Sigmoid colon (tissue), 7 donors: Measurements from ENCODE around the gene UQCRHL. TPM values are rescaled to one million over a fixed set of nuclear protein-coding genes. Genes with fewer than 3 reads are reported as not detected.

ENCODE experiments used
- DNase-seq: peaks from one replicate; pipeline ENCODE4 v3.0.0-alpha.2; 2019
- H3K27ac ChIP-seq, 4 donors: fragments of 200-600 bp; sonication (generic); one replicate each; pipeline ENCODE4 v1.5.1; 2016 to 2019; ENCODE audit warnings: mild to moderate bottlenecking in 1 of 4
- H3K27me3 ChIP-seq, 3 donors: fragments of 200-600 bp; sonication (generic); one replicate each; pipeline ENCODE4 v1.5.1; 2019; ENCODE audit warnings: mild to moderate bottlenecking in 1 of 3
- H3K36me3 ChIP-seq, 4 donors: fragments of 200-600 bp; sonication (generic); one replicate each; pipeline ENCODE4 v1.5.1; 2016 to 2019
- H3K4me1 ChIP-seq, 4 donors: fragments of 200-600 bp; sonication (generic); one replicate each; pipeline ENCODE4 v1.5.1; 2017 to 2019
- H3K4me3 ChIP-seq, 4 donors: fragments of 200-600 bp; sonication (generic); one replicate each; pipeline ENCODE4 v1.5.1; 2017 to 2019; ENCODE audit warnings: mild to moderate bottlenecking in 2 of 4, moderate library complexity in 1 of 4
- H3K9me3 ChIP-seq, 4 donors: fragments of 200-600 bp in 3 of 4; sonication (generic) in 3 of 4; one replicate each; pipeline versions ENCODE4 v1.5.1 to v1.6.1; 2013 to 2019
- CTCF ChIP-seq, 4 experiments: fragments of 450-650 bp in 3 of 4; fragments of 200-600 bp in 1 of 4; IDR thresholded peaks; one replicate each; pipeline ENCODE4 v1.5.1; 2016 to 2019; ENCODE audit warnings: antibody characterized with exemption in 4 of 4, mild to moderate bottlenecking in 3 of 4, moderate library complexity in 2 of 4
- EP300 ChIP-seq, 4 donors: sonication (generic); formaldehyde crosslinking; IDR thresholded peaks; one replicate each; pipeline ENCODE4 v1.6.1; 2017; ENCODE audit warnings: antibody characterized with exemption in 4 of 4
- POLR2A ChIP-seq, 2 donors: fragments of 450-650 bp; IDR thresholded peaks; one replicate each; pipeline ENCODE4 v1.6.1; 2016; ENCODE audit warnings: antibody characterized with exemption in 2 of 2, mild to moderate bottlenecking in 2 of 2, moderate library complexity in 2 of 2
- POLR2AphosphoS5 ChIP-seq, 4 donors: sonication (generic); formaldehyde crosslinking; IDR thresholded peaks; one replicate each; pipeline ENCODE4 v1.6.1; 2017; ENCODE audit warnings: antibody characterized with exemption in 4 of 4
- WGBS, 2 donors: extraction: QIAGEN DNeasy Blood & Tissue Kit; methylation state at CpG; one replicate each; pipeline ENCODE4 v1.1.7; 2013; 5-methylcytosine and 5-hydroxymethylcytosine counted together
- intact Hi-C: fragments of 100-400 bp; cut with DNase I; formaldehyde crosslinking; loops from one replicate; pipeline ENCODE4 v1.15.1; 2023
- polyA plus RNA-seq, 3 donors: library from polyadenylated mRNA; stranded (reverse); fragments of 200-250 nt; gene quantifications; one replicate each; pipeline ENCODE4 v1.2.3, GENCODE V29; 2013
- total RNA-seq, 4 donors: library from RNA; depleted of rRNA; stranded (reverse); fragments of >200 nt; gene quantifications; one replicate each; pipeline ENCODE4 v1.1.0, GENCODE V29; 2016
- donor health status: healthy with polysubstance abuse.
- donor health status: Bipolar disorder and iron deficiency.
- donor health status: healthy.

The UQCRHL gene
- total and polyA plus RNA-seq, 7 donors, result 0.54 to 4.6 (median 2.2) TPM

DNA sequence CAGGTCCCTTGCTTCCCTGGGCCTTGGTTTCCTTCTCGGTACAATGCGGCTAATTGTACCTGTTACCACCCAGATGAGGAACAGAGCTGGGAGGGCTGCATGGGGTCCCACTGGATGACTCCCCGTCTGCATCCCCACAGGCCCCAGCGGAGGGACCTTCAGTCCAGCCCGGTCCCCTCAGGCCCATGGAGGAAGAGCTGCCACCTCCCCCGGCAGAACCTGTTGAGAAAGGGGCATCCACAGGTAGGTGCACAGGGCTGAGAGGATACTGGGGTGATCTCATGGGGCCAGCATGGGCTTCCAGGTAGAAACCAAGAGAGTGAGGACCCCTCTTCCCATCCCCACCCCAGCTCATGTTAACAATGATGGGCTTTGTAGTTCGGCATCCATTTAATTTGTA, 39.1 kb downstream of the UQCRHL start:
- 96 to 97% methylated on average over 7 of the region's 7 CpGs for WGBS, 2 donors
- intact Hi-C loops, result no loop called here
- DNase-seq, result no peak
- Histone ChIP-seq H3K9me3 (no peaks in the 10 kb centered on the region), H3K27ac (no peak overlapping the region), H3K27me3 (no peaks in the 10 kb centered on the region), H3K4me3 (no peak overlapping the region), H3K4me1 (peaks cover 0 to 8% (median 3%) of the 10 kb centered on the region in 4 donors), H3K36me3 (peaks cover 11 to 84% (median 48%) of the 10 kb centered on the region in 4 donors)
- TF ChIP-seq EP300 (IDR thresholded peaks at IDR 0.05) (no peak), POLR2AphosphoS5 (IDR thresholded peaks at IDR 0.05) (no peak), POLR2A (IDR thresholded peaks at IDR 0.05) (no peak), CTCF (IDR thresholded peaks at IDR 0.05) (no peak)

DNA sequence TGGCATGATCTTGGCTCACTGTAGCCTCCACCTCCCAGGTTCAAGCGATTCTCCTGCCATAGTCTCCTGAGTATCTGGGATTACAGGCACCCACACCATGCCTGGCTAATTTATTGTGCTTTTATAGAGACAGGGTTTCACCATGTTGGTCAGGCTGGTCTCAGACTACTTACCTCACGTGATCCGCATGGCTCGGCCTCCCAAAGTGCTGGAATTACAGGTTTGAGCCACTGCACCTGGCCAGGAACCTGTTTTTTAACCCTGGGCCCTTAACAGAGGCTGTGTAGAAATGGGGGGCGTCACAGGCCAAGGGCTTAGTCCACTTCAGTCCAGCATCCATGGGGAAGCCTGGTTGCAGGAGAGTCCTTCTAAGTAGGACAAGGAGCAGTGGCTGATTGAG, 39.5 kb downstream of the UQCRHL start:
- Histone ChIP-seq H3K27ac (no peak overlapping the region), H3K4me3 (no peak overlapping the region), H3K36me3 (peaks cover 11 to 79% (median 46%) of the 10 kb centered on the region in 4 donors), H3K9me3 (no peaks in the 10 kb centered on the region), H3K27me3 (no peaks in the 10 kb centered on the region), H3K4me1 (peaks cover 0 to 8% (median 3%) of the 10 kb centered on the region in 4 donors)
- no peak for DNase-seq
- no peak for TF ChIP-seq CTCF (IDR thresholded peaks at IDR 0.05)
- TF ChIP-seq POLR2AphosphoS5 (IDR thresholded peaks at IDR 0.05), result no peak
- TF ChIP-seq POLR2A (IDR thresholded peaks at IDR 0.05), result no peak
- no peak for TF ChIP-seq EP300 (IDR thresholded peaks at IDR 0.05)
- WGBS, 2 donors, result 85 to 94% methylated on average over 5 of the region's 5 CpGs
- intact Hi-C loops, result no loop called here

DNA sequence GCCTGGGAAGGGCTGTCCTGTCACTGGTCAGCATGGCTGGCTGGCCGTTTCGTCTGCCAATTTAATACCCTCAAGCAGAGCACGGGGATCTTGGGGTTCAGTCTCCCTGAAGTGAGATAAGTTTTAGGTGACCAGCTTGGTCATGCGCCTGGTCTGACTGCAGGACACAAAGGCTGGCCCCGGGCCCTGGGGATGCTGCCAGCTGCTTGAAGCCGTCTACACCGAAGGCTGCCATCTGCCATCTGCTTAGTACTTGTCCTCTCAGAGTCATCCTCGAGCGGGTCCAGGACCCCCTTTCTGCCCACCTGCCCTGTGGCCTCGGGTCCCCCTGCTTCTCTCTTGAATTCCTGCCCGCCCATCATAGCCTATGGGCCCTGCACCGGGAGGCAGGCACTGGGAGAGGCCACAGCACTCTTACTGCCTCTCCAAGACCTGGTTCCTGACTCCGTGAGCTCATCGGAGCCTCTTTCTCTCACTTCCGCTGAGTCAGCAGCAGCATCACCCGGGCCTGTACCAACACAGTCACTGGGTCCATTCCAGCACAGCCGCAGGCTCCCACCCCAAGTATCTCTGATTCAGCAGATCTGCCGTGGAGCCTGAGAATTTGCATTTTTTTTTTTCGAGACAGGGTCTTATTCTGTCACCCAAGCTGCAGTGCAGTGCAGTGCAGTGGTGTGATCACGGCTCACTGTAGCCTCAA, 41.8 kb downstream of the UQCRHL start:
- no peak for DNase-seq
- H3K27me3 ChIP-seq, result no peaks in the 10 kb centered on the region
- H3K4me1 ChIP-seq, result peaks cover 0 to 22% (median 17%) of the 10 kb centered on the region in 4 donors
- WGBS, 2 donors, result 84 to 87% methylated on average over 20 of the region's 20 CpGs
- peaks cover 0 to 56% (median 28%) of the 10 kb centered on the region in 4 donors for H3K36me3 ChIP-seq
- no peak for TF ChIP-seq EP300 (IDR thresholded peaks at IDR 0.05)
- TF ChIP-seq CTCF (IDR thresholded peaks at IDR 0.05), result no peak
- no peak for TF ChIP-seq POLR2A (IDR thresholded peaks at IDR 0.05)
- no peak for TF ChIP-seq POLR2AphosphoS5 (IDR thresholded peaks at IDR 0.05)
- H3K27ac ChIP-seq, result no peak overlapping the region
- no peaks in the 10 kb centered on the region for H3K9me3 ChIP-seq
- intact Hi-C loops, result no loop called here
- no peak overlapping the region for H3K4me3 ChIP-seq

- H3K9me3 ChIP-seq, result no peaks in the 10 kb centered on the region
- no peak for TF ChIP-seq CTCF (IDR thresholded peaks at IDR 0.05)
- no peak for TF ChIP-seq EP300 (IDR thresholded peaks at IDR 0.05)
- no peak for TF ChIP-seq POLR2A (IDR thresholded peaks at IDR 0.05)
- TF ChIP-seq POLR2AphosphoS5 (IDR thresholded peaks at IDR 0.05), result no peak
- H3K27ac ChIP-seq, result no peak overlapping the region
- no peak for DNase-seq
- peaks cover 0 to 49% (median 22%) of the 10 kb centered on the region in 4 donors for H3K36me3 ChIP-seq
- 50 to 73% methylated on average over 15 of the region's 15 CpGs for WGBS, 2 donors
- no peak overlapping the region for H3K4me3 ChIP-seq
- H3K4me1 ChIP-seq, result peaks cover 0 to 29% (median 24%) of the 10 kb centered on the region in 4 donors
- peaks cover 0 to 4% (median 0%) of the 10 kb centered on the region in 3 donors for H3K27me3 ChIP-seq
- intact Hi-C loops, result loop anchor here (5.0 kb wide), 1 partner anchor 163 kb away; no protein-coding TSS in a partner anchor
Measured at GRCh38 chr1:15764890-15765289, 42.6 kb downstream of the UQCRHL start.
